SH-SY5Y (cell line): Measurements from ENCODE around the gene MZB1.

Experiments used
- GATA2 ChIP-seq: IDR thresholded peaks from 2 replicates; pipeline ENCODE4 v1.6.1; 2011; ENCODE audit warnings: mild to moderate bottlenecking, low read depth, low read length
- GATA3 ChIP-seq: IDR thresholded peaks from 2 replicates; pipeline ENCODE4 v1.6.1; 2011; ENCODE audit warnings: low read depth, mild to moderate bottlenecking, low read length, moderate library complexity

Gene MZB1

DNA sequence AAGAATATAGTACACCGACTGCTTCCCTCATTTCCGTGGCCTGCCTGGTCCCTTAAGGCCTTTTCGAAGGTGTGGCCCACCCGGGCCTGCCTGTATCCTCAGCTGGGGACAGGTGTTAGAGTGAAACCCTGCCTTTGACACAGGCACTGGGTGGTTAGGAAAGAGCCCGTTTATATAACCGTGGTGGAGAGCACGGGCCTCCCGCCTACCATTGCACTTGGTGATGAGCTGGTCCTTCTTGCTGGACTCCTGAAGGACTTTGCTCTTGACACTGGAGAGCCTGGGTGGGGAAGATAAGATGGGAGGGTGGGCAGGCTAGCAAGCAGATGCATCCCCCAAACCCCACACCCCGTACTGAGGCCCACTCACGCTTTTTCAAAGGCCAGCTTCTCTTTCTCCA lies 11.8 kb upstream of the MZB1 start:
- TF ChIP-seq GATA2 (no peak), GATA3 (no peak)

GRCh38 chr5:139399501-139400121 lies 9.9 kb upstream of the MZB1 start:
- TF ChIP-seq GATA2 (no peak), GATA3 (no peak)

DNA sequence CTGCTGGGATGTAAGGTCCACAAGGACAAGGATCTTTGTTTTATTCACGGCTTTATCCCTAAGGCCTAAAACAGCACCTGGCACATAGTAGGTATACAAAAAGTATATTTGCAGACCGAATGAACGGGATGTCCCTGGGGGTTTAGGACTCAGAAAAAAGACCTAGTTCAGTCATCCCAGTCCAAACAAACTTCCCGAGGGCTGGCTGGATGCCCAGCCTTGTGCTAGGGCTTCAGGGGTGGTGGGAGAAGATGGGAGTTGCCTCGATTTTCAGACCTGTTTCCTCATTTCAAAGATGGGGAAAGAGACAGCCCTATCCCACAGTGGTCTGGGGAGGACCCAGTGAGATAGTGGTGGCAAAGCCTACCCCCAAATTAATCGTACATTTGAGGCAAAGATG lies 8.2 kb upstream of the MZB1 start:
- TF ChIP-seq GATA2 (no peak), GATA3 (no peak)

GRCh38 chr5:139396691-139397090 lies 7.0 kb upstream of the MZB1 start:
- no peak for TF ChIP-seq GATA2
- no peak for TF ChIP-seq GATA3

- TF ChIP-seq GATA2 = no peak
- no peak for TF ChIP-seq GATA3
Measured at GRCh38 chr5:139395844-139396640, 6.3 kb upstream of the MZB1 start.

DNA sequence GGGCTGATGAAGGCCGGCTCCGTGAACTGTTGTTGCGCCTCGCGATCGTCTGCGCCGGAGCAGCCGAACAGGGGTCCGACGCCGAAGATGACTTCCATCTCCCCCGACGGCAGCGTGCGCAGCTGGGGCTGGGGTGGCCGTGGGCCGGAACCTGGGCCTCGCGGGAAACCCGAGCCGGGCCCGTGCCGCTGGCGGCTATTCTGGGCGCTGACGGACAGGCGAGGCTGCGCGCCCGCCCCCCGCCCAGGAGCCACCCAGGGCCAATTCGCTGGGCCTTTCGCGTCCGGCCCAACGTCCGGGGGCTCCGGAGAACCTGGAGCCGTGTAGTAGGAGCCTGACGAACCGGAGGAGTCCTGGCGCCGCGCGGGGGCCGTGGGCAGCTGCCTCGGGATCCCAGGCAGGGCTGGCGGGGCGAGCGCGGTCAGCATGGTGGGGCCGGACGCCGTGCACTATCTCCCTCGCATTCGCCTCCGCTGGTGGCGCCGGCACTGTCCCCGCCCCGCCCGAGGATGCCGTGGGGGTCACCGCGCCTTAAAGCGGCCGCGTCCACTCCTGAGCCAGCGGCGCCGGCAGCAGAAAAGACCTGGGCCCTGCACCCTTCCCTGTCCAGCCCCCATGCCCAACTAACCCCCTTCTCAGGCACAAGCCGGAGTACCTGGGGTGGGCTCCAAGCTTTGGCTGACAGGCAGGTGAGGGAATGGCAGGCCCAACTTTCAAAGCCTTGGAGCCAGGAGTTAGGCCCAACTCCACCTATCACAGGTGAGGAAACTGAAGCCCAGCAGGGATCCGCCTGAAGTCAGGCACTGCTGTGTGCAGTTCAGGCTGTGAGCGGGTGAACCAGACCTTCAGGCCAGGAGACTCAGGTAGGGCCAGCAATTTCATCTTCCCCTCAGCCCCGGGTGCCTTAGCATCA lies 5.2 kb upstream of the MZB1 start, which contains the start of gene PROB1:
TSS of gene PROB1 (minus strand) at position 451 of the 913 bp plus-strand sequence. CDS start at position 428, 23 bp downstream.
- no peak for TF ChIP-seq GATA3
- no peak for TF ChIP-seq GATA2

- TF ChIP-seq GATA2 (no peak), GATA3 (no peak)
Measured at GRCh38 chr5:139394123-139394653, 4.5 kb upstream of the MZB1 start.

- no peak for TF ChIP-seq GATA2
- TF ChIP-seq GATA3 = no peak
Measured at GRCh38 chr5:139393497-139394122, 3.9 kb upstream of the MZB1 start.

- TF ChIP-seq GATA3 (no peak), GATA2 (no peak)
Measured at GRCh38 chr5:139392678-139393496, 3.2 kb upstream of the MZB1 start.

- TF ChIP-seq GATA3 (no peak), GATA2 (no peak)
Measured at GRCh38 chr5:139392324-139392677, 2.6 kb upstream of the MZB1 start.

- TF ChIP-seq GATA2 (no peak), GATA3 (no peak)
Measured at GRCh38 chr5:139391570-139392323, 2.0 kb upstream of the MZB1 start.

DNA sequence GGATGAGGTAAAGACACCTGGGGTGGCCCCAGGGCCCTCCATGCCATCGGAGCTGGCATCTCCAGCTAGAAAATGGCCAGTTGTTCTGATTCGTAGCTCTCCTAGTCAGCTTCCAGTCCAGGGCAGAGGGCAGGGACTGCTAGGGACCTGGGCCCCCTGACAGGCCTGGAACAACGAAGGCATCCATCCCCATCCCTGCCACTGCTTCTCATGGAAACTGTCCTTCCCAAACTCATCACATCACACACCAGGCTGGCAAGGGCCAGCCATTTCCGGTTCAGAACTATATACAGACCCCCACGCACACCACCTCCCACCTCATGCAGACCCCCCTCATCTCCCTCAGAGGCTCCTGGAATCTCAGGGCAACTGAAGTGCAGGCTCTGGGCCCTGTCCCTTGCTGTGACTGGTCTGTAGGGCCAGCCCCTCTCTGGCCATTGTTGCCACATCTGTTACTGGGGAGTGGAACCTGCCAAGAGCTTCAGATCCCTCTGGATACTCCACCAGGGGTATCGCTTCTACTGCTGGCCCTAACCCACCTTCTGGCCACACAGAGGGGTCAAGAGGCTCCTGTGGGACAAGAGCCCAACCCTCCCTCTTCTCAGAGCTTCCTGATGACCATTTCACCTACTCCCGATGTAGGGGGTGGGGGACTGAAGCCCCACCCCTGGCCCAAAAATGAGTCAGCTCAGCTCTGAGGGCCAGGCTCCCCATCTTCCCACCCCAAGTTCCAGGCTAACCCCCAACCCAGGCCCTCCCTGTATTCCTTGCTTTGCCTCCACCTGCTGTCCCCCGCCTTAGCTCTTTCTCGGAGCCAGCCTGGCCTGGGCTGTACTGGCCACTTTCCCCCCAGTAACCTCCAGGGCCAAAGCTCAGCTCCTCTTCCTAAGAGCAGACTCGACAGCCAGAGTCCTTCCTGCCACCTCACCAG lies 1.2 kb upstream of the MZB1 start:
- TF ChIP-seq GATA3 (no peak), GATA2 (no peak)
